Measurements from ENCODE around the gene TRIM46. TPM values are rescaled to one million over a fixed set of nuclear protein-coding genes. Genes with fewer than 3 reads are reported as not detected.
A peak's percentile ranks its signal among the peaks of the same experiment; 100 is the strongest.

The TRIM46 gene
- total RNA-seq, 1 donor from 2014 or later = 8.1 TPM

GRCh38 chr1:155183775-155184221 lies 10.1 kb downstream of the TRIM46 start:
- no peak overlapping the region for H3K4me3 Mint-ChIP-seq
- no peaks in the 10 kb centered on the region for H3K36me3 Mint-ChIP-seq
- peaks cover 9% of the 10 kb centered on the region for H3K4me1 Mint-ChIP-seq (ENCODE audit: unreplicated experiment)
- no peak for DNase-seq (ENCODE audit: extremely low spot score, unreplicated experiment)
- TF ChIP-seq CTCF (conservative IDR thresholded peaks at IDR 0.05) = no peak
- no peak overlapping the region for H3K27ac Mint-ChIP-seq
- H3K27me3 Mint-ChIP-seq = no peaks in the 10 kb centered on the region
- no peaks in the 10 kb centered on the region for H3K9me3 Mint-ChIP-seq

GRCh38 chr1:155184351-155184811 lies 10.7 kb downstream of the TRIM46 start:
- no peak for TF ChIP-seq CTCF (conservative IDR thresholded peaks at IDR 0.05)
- no peak overlapping the region for H3K27ac Mint-ChIP-seq
- no peaks in the 10 kb centered on the region for H3K9me3 Mint-ChIP-seq
- no peak for DNase-seq (ENCODE audit: extremely low spot score, unreplicated experiment)
- H3K4me1 Mint-ChIP-seq (ENCODE audit: unreplicated experiment) = peaks cover 9% of the 10 kb centered on the region
- no peaks in the 10 kb centered on the region for H3K36me3 Mint-ChIP-seq
- H3K27me3 Mint-ChIP-seq = no peaks in the 10 kb centered on the region
- no peak overlapping the region for H3K4me3 Mint-ChIP-seq

- DNase-seq (ENCODE audit: extremely low spot score, unreplicated experiment) = no peak
- Mint-ChIP-seq H3K27me3 (no peaks in the 10 kb centered on the region), H3K9me3 (no peaks in the 10 kb centered on the region), H3K4me3 (no peak overlapping the region), H3K27ac (peak overlapping the region; percentile 64), H3K36me3 (no peaks in the 10 kb centered on the region), H3K4me1 (ENCODE audit: unreplicated experiment) (peaks cover 9% of the 10 kb centered on the region)
- no peak for TF ChIP-seq CTCF (conservative IDR thresholded peaks at IDR 0.05)
These were observed 11.5 kb downstream of the TRIM46 start for GRCh38 chr1:155184835-155185782.

- TF ChIP-seq CTCF (conservative IDR thresholded peaks at IDR 0.05) = no peak
- Mint-ChIP-seq H3K27ac (peak overlapping the region; percentile 64), H3K4me3 (no peak overlapping the region), H3K27me3 (no peaks in the 10 kb centered on the region), H3K9me3 (no peaks in the 10 kb centered on the region), H3K4me1 (ENCODE audit: unreplicated experiment) (peaks cover 9% of the 10 kb centered on the region), H3K36me3 (no peaks in the 10 kb centered on the region)
- DNase-seq (ENCODE audit: extremely low spot score, unreplicated experiment) = no peak
These were observed 12.1 kb downstream of the TRIM46 start for GRCh38 chr1:155185783-155186066.

- no peak for DNase-seq (ENCODE audit: extremely low spot score, unreplicated experiment)
- no peaks in the 10 kb centered on the region for H3K36me3 Mint-ChIP-seq
- no peak for TF ChIP-seq CTCF (conservative IDR thresholded peaks at IDR 0.05)
- H3K4me3 Mint-ChIP-seq = no peak overlapping the region
- H3K4me1 Mint-ChIP-seq (ENCODE audit: unreplicated experiment) = peaks cover 9% of the 10 kb centered on the region
- no peaks in the 10 kb centered on the region for H3K27me3 Mint-ChIP-seq
- no peaks in the 10 kb centered on the region for H3K9me3 Mint-ChIP-seq
- H3K27ac Mint-ChIP-seq = peak overlapping the region; percentile 48
These were observed 12.6 kb downstream of the TRIM46 start for GRCh38 chr1:155186067-155186793.

Measured in type B pancreatic cell (in vitro differentiated cells).